Loucy (cell line): ENCODE data around the gene GALNT10.

ENCODE experiments used
- H2AFZ ChIP-seq: fragments of 200-600 bp; sonication (generic); 2 replicates; pipeline ENCODE4 v1.6.0; 2016; ENCODE audit warnings: antibody characterized with exemption, mild to moderate bottlenecking, low read length, moderate library complexity
- H3F3A ChIP-seq: fragments of 200-600 bp; 2 replicates; pipeline ENCODE4 v1.6.0; 2016; ENCODE audit warnings: antibody characterized with exemption, low read depth, mild to moderate bottlenecking
- H3K27me3 ChIP-seq: fragments of 200-600 bp; sonication (generic); 2 replicates; pipeline ENCODE4 v1.6.1; 2014; ENCODE audit warnings: low read length, mild to moderate bottlenecking; ENCODE audit not compliant: insufficient read depth, poor library complexity, severe bottlenecking
- H3K36me3 ChIP-seq: fragments of 200-600 bp; sonication (generic); 2 replicates; pipeline ENCODE4 v1.6.1; 2016; ENCODE audit warnings: low read length; ENCODE audit not compliant: insufficient read depth
- H3K4me1 ChIP-seq: fragments of 200-600 bp; sonication (generic); 2 replicates; pipeline ENCODE4 v1.5.1; 2014; ENCODE audit warnings: low read length, mild to moderate bottlenecking; ENCODE audit not compliant: insufficient read depth, poor library complexity, severe bottlenecking
- H3K4me2 ChIP-seq: fragments of 200-600 bp; sonication (generic); 2 replicates; pipeline ENCODE4 v1.6.0; 2014; ENCODE audit warnings: antibody characterized with exemption, low read length, low read depth, mild to moderate bottlenecking; ENCODE audit not compliant: poor library complexity, severe bottlenecking
- H3K4me3 ChIP-seq: fragments of 200-600 bp; sonication (generic); 2 replicates; pipeline ENCODE4 v1.5.1; 2014; ENCODE audit warnings: low read length, mild to moderate bottlenecking, mixed read lengths; ENCODE audit not compliant: poor library complexity, severe bottlenecking
- H3K79me2 ChIP-seq: fragments of 200-600 bp; sonication (generic); 2 replicates; pipeline ENCODE4 v1.6.1; 2014; ENCODE audit warnings: low read length; ENCODE audit not compliant: insufficient read depth
- H3K9ac ChIP-seq: fragments of 200-600 bp; sonication (generic); 2 replicates; pipeline ENCODE4 v1.6.0; 2014; ENCODE audit warnings: mild to moderate bottlenecking, low read depth, low read length, moderate library complexity; ENCODE audit not compliant: poor library complexity, severe bottlenecking
- H3K9me2 ChIP-seq: fragments of 200-600 bp; sonication (generic); replicated peaks from 2 replicates; pipeline ENCODE4 v1.6.1; 2016; ENCODE audit warnings: low read depth, low read length, mixed read lengths
- H3K9me3 ChIP-seq: fragments of 200-600 bp; sonication (generic); 2 replicates; pipeline ENCODE4 v1.6.1; 2014; ENCODE audit warnings: mild to moderate bottlenecking, antibody characterized with exemption, low read length, low read depth; ENCODE audit not compliant: insufficient read depth
- H4K20me1 ChIP-seq: fragments of 200-600 bp; sonication (generic); 2 replicates; pipeline ENCODE4 v1.6.0; 2014; ENCODE audit warnings: antibody characterized with exemption, low read length, mild to moderate bottlenecking; ENCODE audit not compliant: insufficient read depth, poor library complexity, severe bottlenecking
- CTCF ChIP-seq: fragments of 200-600 bp; sonication (generic); conservative IDR thresholded peaks from 2 replicates; pipeline ENCODE4 v1.5.1; 2014; ENCODE audit warnings: mild to moderate bottlenecking, antibody characterized with exemption, low read length
- EZH2phosphoT487 ChIP-seq: fragments of 200-600 bp; IDR thresholded peaks from 2 replicates; pipeline ENCODE4 v1.6.1; 2018; ENCODE audit warnings: antibody characterized with exemption, mild to moderate bottlenecking, moderate library complexity, borderline replicate concordance

Gene GALNT10

DNA sequence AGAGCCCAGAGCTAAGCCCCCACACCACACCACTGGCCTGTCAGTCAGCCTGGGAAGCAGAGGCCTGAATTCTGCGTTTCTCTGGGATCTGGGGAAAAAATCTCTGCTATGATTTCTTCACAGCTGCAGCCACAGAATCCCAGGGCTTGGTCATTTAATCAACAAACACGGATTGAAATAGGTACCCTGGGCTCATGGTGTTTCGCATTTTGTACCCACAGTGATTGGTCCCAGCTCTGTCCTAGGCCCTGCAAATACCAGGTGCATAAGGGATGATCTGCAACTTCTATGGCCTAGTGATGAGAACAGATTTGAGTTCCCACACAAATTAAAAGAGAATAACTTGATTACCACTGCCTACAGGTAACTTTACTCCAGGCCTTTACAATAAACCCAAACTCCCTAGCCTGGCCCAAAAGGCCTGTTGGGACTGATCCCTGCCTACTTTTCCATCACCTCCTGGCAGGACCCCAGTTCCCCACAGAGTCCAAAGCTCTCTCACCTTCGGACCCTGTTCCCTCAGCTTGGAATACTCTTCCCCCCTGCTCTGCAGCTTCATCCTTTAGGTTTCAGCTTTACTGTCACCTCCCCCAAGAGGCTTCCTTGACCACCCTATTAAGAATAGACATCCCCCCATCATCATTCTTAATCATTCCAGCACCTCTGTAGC lies 240.6 kb downstream of the GALNT10 start:
- Histone ChIP-seq H3K4me1 (no peaks in the 10 kb centered on the region), H3K9ac (no peak overlapping the region), H3K4me3 (no peak overlapping the region), H3K36me3 (no peaks in the 10 kb centered on the region), H2AFZ (no peak overlapping the region), H4K20me1 (no peaks in the 10 kb centered on the region), H3K27me3 (no peaks in the 10 kb centered on the region), H3K79me2 (no peaks in the 10 kb centered on the region), H3K4me2 (no peak overlapping the region), H3K9me2 (no peaks in the 10 kb centered on the region), H3F3A (no peaks in the 10 kb centered on the region), H3K9me3 (no peaks in the 10 kb centered on the region)
- TF ChIP-seq CTCF (no peak), EZH2phosphoT487 (no peak)

GRCh38 chr5:154435226-154435625 lies 244.7 kb downstream of the GALNT10 start:
- no peaks in the 10 kb centered on the region for H3K9me2 ChIP-seq
- no peaks in the 10 kb centered on the region for H3F3A ChIP-seq
- H3K4me3 ChIP-seq: no peak overlapping the region
- no peaks in the 10 kb centered on the region for H4K20me1 ChIP-seq
- H3K79me2 ChIP-seq: no peaks in the 10 kb centered on the region
- H3K27me3 ChIP-seq: no peaks in the 10 kb centered on the region
- no peak overlapping the region for H2AFZ ChIP-seq
- no peaks in the 10 kb centered on the region for H3K4me1 ChIP-seq
- TF ChIP-seq EZH2phosphoT487 (no peak), CTCF (no peak)
- no peak overlapping the region for H3K9ac ChIP-seq
- H3K9me3 ChIP-seq: no peaks in the 10 kb centered on the region
- no peak overlapping the region for H3K4me2 ChIP-seq
- H3K36me3 ChIP-seq: no peaks in the 10 kb centered on the region

- H4K20me1 ChIP-seq: no peaks in the 10 kb centered on the region
- H3K36me3 ChIP-seq: no peaks in the 10 kb centered on the region
- H3K4me3 ChIP-seq: no peak overlapping the region
- TF ChIP-seq EZH2phosphoT487 (no peak), CTCF (no peak)
- H3K9ac ChIP-seq: no peak overlapping the region
- no peaks in the 10 kb centered on the region for H3K27me3 ChIP-seq
- no peak overlapping the region for H2AFZ ChIP-seq
- H3K4me2 ChIP-seq: no peak overlapping the region
- H3K4me1 ChIP-seq: no peaks in the 10 kb centered on the region
- H3K9me2 ChIP-seq: no peaks in the 10 kb centered on the region
- H3K9me3 ChIP-seq: no peaks in the 10 kb centered on the region
- H3K79me2 ChIP-seq: no peaks in the 10 kb centered on the region
- no peaks in the 10 kb centered on the region for H3F3A ChIP-seq
Measured at GRCh38 chr5:154437281-154437965, 246.9 kb downstream of the GALNT10 start.
